HG03095 (cell line): ENCODE measurements around the gene LYPD6B.
A peak's percentile ranks its signal among the peaks of the same experiment; 100 is the strongest.

Experiments used
- ATAC-seq: cut with Tn5 transposase; IDR thresholded peaks from one replicate; pipeline ENCODE4 v1.9.1; 2021; ENCODE audit warnings: moderate library complexity; ENCODE audit not compliant: unreplicated experiment

Gene LYPD6B

GRCh38 chr2:149009576-149010461 lies 28.7 kb upstream of the LYPD6B start:
- ATAC-seq, result no peak

GRCh38 chr2:149012545-149012944 lies 26.0 kb upstream of the LYPD6B start:
- ATAC-seq, result no peak

GRCh38 chr2:149015501-149015900 lies 23.0 kb upstream of the LYPD6B start:
- no peak for ATAC-seq

- ATAC-seq, result no peak
Observed at GRCh38 chr2:149015926-149016563, 22.5 kb upstream of the LYPD6B start.

- ATAC-seq, result no peak
Observed at GRCh38 chr2:149017116-149017985, 21.1 kb upstream of the LYPD6B start.

GRCh38 chr2:149018981-149019380 lies 19.5 kb upstream of the LYPD6B start:
- no peak for ATAC-seq

GRCh38 chr2:149019768-149020167 lies 18.7 kb upstream of the LYPD6B start:
- ATAC-seq, result no peak

GRCh38 chr2:149020432-149020851 lies 18.1 kb upstream of the LYPD6B start:
- peak; percentile 35 for ATAC-seq

- ATAC-seq, result peak; percentile 58
Observed at GRCh38 chr2:149021271-149021719, 17.2 kb upstream of the LYPD6B start.

GRCh38 chr2:149021761-149022160 lies 16.7 kb upstream of the LYPD6B start:
- ATAC-seq, result peak; percentile 71

GRCh38 chr2:149023091-149023490 lies 15.4 kb upstream of the LYPD6B start:
- ATAC-seq, result no peak

- no peak for ATAC-seq
Observed at GRCh38 chr2:149027590-149028250, 10.8 kb upstream of the LYPD6B start.

- ATAC-seq, result no peak
Observed at GRCh38 chr2:149028377-149028776, 10.1 kb upstream of the LYPD6B start.

- no peak for ATAC-seq
Observed at GRCh38 chr2:149028891-149029290, 9.6 kb upstream of the LYPD6B start.

- ATAC-seq, result no peak
Observed at GRCh38 chr2:149029307-149029965, 9.1 kb upstream of the LYPD6B start.

GRCh38 chr2:149031396-149031795 lies 7.1 kb upstream of the LYPD6B start:
- no peak for ATAC-seq

- ATAC-seq, result no peak
Observed at GRCh38 chr2:149033716-149034115, 4.8 kb upstream of the LYPD6B start.

GRCh38 chr2:149034406-149034805 lies 4.1 kb upstream of the LYPD6B start:
- ATAC-seq, result no peak

- ATAC-seq, result no peak
Observed at GRCh38 chr2:149036507-149037293, 1.8 kb upstream of the LYPD6B start.
